Kasumi-1 (cell line): ENCODE results near the gene CHCHD4.

ENCODE experiments used
- DNase-seq, 2 experiments: peaks; one replicate each; lab custom pipeline; 2025; lab: John Stamatoyannopoulos, UW

The CHCHD4 gene

DNA sequence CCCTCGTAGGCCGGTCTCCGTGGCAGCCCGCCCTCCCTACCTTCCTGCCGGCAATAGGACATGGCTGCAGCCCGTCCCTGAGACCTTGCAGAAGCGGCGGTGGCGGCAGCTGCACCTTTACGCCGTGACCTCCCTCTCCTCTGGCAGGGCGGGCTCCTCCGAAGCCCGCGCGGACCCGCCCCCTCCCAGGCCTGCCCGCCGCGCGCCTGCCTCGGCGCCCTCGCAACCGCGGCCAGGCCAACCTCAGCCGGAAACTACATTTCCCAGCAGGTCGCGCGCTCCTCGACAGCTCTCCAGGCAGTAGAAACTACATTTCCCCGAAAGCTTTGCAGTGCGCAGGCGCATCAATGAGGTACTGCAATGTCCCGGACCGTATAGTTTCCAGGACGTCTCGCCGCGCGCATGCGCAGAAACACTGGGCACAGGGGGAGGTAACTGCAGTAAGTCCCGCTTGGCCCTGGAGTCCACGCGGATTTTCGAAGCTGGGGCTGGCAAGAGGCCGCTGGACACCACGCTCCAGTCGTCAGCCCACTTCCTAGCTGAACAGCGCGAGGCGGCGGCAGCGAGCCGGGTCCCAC is at the start of gene CHCHD4, which contains the start of gene TMEM43:
Gene CHCHD4, minus strand, starts transcription at position 256 of the 578 bp plus-strand sequence. Its CDS starts 194 bp downstream, at position 62.
Gene TMEM43, plus strand, starts transcription at position 438 of the 578 bp plus-strand sequence. CDS start 142 bp downstream, outside the sequence.
- DNase-seq = peak; percentile 98

DNA sequence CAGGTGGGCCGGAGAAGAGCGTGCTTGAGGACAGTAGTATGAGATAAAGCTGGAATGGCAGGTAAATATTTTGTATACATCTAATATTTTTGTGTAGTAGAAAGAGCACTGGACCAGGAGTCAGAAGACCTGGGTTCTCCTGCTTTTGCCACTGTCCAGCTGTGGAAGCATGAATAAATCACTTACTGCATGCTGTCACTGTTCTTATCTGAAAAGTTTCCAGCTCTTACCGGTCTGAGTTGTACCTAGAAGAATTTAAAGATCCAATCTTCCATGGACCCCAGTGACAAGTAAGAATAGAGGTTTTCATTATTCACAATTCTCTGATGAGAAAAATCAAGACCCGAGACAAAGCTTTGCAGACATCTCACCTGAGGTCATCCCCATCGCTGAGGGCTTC is 47.8 kb upstream of the CHCHD4 start:
- no peak for DNase-seq

DNA sequence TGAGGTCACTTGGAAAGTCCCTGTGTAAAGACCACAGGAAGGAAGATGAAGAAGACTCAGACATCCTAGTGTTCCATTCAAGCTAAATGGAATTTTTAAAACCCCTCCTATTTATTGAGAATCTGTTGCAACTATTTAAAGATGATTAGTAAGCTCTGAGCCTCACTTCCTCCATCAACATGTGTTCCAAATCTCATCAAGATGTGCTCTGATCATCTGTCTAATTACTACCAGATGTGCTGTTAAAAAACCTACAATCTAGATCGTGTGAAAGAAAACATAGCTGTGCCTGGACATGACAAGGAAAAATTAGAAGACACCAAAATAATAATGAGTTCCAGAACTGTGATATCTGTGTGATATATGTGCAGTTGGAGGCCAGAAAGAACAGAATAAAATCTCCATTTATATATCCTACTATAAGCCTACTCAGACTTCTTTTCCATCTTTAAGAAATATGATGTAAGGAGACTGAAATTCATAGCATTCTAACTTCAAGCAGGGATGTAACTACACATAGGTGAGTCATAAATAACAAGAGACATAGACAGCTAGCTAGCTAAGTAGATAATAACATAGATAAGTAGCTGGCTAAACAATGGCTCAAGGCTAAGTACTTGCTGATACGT is 46.0 kb upstream of the CHCHD4 start:
- DNase-seq = no peak

GRCh38 chr3:14169871-14170270 is 45.2 kb upstream of the CHCHD4 start:
- no peak for DNase-seq

DNA sequence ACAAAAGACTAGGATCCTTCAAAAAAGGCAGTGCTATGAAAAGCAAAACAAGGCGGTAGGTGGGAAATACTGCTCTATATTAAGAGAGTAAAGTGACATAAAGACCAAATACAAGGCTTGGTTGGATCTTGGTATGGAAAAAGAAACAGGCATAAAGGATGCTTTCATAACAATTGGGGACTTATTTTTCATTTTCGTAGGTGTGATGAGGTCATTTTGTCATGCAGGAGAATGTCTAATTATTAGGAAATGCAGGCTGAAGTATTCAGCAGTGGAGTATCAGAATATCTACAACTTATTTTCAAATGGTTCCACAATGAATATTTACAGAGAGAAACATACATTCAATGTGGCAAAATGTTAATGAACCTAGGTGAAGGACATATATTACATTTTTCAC is 44.8 kb upstream of the CHCHD4 start:
- DNase-seq = no peak

GRCh38 chr3:14166877-14167603 is 42.4 kb upstream of the CHCHD4 start:
- DNase-seq = no peak

DNA sequence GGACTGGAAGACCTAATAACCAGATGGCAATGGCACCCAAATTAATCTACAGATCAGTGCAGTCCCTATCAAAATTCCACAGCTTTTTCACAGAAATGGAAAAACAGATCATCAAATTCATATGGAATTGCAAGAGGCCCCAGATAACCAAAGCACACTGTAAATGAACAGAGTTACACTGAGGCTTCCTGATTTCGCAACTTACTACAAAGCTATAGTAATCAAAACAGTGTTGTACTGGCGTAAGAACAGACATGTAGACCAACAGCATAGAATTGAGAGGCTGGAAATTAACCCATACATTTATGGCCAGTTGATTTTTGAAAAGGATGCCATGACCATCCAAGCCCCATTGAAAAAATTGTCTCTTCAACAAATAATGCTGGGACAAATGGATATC is 37.5 kb upstream of the CHCHD4 start:
- no peak for DNase-seq

GRCh38 chr3:14161282-14161681 is 36.6 kb upstream of the CHCHD4 start:
- DNase-seq = no peak

GRCh38 chr3:14159426-14159825 is 34.8 kb upstream of the CHCHD4 start:
- no peak for DNase-seq

DNA sequence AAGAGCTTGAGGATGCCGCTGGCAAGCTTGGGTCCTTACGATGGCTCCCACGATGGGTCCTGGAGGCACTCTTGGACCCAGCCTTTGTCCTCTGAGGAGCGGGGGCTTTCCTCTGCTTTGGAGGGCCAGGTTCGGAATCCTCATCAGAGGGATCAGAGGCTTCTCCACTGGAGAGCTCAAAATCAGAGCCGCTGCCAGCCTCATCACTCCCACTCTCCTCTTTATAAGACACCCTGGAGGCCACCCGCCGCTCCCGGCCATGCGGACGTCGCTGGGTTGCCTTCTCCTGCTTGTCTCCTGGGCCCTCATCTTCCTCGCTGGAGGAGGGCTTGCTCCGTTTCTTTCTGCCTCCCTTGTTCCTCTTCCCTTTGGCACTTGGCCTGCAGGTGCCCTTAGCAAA is 33.7 kb upstream of the CHCHD4 start:
- no peak for DNase-seq

DNA sequence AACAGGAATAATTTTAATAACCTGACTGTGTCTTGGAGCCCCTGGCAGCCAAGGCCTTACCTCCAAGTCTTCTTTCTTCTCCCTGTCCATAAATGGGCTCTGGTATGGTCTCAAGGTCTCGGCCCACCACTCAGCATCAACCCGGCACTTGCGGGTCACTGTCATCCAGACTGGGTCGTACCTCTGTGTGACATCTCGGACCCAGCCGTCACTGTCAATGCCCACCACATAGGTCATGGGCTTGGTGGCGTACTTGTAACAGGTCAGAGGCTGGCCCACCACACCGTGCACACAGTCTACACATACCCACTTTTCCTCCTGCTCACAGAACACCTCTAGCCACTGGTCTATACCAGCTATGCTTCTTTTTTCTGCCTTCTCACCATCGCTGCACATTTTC is 33.3 kb upstream of the CHCHD4 start:
- DNase-seq = no peak

GRCh38 chr3:14156843-14157561 is 32.3 kb upstream of the CHCHD4 start:
- DNase-seq = no peak

DNA sequence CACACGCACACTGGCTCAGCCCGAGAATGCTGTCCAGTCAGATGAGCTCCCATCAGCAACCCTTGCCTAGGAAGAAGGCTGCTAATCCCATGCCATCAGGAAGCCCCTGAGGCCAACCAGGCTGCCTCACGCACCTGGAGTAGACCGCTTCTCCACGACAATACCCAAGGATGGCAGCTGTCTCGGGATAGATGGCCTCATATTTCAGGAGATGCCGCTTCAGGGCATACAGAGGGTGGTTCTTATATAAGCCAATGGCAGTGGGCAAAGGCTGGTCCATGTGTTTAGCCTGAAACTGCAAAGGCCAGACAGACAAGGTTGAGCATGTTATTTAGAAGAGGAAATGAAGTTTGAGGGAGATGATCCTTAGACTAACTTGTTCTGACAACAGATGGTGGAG is 31.5 kb upstream of the CHCHD4 start:
- no peak for DNase-seq

GRCh38 chr3:14154895-14155440 is 30.3 kb upstream of the CHCHD4 start:
- peak; percentile 25 to 37 for DNase-seq

DNA sequence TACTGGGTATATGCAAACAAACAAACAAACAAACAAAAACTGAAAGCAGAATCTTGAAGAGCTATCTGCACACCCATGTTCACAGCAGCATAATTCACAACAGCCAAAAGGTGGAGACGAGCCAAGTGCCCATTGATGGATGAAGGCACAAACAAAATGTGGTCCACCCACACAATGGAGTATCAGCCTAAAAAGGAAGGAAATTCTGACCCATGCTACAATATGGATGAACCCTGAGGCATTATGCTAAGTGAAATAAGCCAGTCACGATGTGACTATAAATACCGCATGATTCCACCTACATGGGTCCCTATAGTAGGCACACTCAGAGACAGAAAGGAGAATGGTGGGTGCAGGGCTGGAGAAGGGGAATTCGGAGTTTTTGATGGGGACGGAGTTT is 29.6 kb upstream of the CHCHD4 start:
- no peak for DNase-seq

DNA sequence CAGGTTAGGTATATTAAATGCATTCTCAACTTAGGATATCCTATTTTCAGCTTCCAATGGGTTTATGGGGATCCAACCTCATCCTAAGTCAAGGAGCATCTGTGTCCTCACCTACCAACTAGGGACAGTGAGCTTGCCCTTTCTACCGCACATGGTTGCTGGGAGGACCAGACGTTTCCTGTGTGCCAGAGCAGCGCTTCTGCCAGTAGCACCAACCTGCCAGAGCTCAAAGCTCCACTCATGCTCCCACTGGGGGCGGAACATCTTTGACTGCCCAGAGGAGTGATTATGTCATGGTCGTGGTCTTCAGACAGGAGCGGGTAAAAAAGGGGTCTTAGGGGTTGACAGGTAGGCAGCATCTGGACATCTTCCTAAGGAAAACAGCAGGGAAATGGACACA is 29.0 kb upstream of the CHCHD4 start:
- no peak for DNase-seq

DNA sequence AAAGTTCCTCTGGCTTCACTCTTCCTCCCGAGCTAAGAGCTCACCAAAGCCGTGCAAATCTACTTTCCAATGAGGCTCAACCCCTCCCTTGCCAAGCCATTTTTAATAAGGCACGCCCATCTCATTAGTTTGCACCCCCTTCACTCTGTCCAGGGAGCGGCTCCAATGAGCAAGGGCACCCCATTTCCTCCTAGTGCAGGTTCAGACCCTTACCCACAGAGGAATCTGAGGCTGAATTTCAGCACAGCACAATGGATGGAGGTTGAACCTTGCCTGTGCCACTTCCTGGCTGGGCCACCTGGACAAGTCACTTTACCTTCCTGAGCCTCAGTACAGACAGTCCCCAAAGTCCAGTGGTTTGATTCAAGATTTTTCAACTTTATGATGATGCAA is 28.3 kb upstream of the CHCHD4 start:
- no peak for DNase-seq

DNA sequence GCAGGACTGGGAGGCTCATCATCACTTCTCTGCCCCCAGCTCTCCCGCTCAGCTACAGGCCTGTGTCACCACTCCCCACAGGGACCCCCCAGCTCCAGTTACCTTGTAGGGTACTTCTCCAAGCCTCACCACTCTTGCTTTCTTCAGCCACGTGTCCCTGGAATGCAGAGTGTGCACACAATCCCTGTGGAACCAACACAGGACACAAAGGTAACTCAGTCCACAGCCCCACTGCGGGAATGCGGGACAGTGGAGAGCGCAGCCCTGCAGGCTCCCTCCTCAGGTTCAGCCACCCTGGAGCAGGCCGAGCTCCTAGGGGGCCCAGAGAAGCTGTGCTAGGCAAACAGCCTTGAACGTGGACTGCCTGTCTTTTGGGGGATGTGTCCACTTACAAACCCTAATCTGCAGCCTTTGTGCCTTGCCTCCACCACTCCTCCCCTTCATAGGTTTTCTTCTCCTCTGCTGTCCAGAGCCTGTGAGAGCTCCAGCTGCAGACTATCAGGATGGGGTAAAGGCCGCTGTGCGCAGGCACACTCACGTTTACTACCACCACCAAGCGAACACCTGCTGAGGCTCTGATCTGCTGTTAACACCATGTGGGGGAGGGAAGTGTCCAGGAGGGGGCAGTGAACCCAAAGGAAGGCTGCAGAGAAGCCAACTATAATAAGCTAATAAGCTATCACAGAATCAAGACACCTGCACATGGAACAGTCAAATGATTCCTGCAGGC is 27.7 kb upstream of the CHCHD4 start:
- DNase-seq = peak in 1 of 2 experiments; percentile 17

DNA sequence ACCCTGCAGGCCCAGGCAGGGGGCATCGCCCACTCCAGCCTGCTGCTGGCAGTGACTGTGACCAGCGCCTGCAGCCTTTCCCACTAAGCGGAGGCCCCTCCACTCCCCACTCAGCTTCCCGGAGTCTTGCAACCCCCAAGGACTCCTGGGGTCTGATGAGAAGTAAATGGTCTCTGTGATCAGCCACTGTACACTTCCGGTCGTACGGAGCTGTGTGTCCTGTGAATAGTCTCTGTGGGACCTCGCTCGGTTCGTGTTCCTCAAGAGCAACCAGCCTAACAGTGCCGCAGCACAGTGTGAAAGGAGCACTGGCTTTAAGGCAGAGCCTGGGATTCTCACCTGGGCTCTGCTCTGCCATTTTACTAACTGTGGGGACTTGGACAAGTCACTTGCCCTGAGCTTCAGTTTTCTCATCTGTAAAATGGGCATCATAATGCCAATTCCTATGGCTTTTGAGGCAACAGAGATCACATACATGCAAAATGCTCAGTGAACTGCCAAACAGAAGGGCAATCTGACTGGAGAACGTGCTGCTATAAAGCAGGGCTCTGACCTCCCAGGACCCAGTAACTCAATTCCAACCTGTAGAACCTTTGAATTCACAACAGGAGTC is 26.9 kb upstream of the CHCHD4 start:
- no peak for DNase-seq

- DNase-seq = no peak
Observed at GRCh38 chr3:14150491-14151230, 26.0 kb upstream of the CHCHD4 start.
